Measurements from ENCODE around the gene HDAC9.

HDAC9 gene

DNA sequence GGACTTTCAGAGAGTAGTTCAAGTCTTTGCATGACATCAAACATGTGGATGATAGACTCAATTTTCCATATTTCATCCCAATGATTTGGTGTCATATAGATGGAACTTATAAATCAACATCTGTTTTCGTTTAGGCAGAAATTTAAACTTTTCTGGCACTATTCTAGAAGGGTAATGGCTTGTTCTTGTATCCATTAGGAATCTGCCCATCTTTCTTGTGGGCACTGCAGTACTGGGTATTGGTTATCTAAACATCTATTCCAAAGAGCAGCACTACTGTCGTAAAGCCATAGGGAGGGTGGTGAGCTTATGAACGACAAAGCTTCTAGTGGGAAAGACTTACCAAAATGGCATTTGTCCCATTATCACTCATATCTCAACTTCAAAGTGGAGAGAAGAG lies 348.4 kb downstream of the HDAC9 start:
- no peaks in the 10 kb centered on the region for H3K36me3 ChIP-seq (ENCODE audit: insufficient read depth, low read length)
- H3K9me3 ChIP-seq (ENCODE audit: control insufficient read depth, insufficient read depth, low read length) = no peaks in the 10 kb centered on the region
- H3K9ac ChIP-seq (ENCODE audit: low read depth, low read length) = no peak overlapping the region
- no peaks in the 10 kb centered on the region for H3K4me1 ChIP-seq (ENCODE audit: insufficient read depth, low read length)

DNA sequence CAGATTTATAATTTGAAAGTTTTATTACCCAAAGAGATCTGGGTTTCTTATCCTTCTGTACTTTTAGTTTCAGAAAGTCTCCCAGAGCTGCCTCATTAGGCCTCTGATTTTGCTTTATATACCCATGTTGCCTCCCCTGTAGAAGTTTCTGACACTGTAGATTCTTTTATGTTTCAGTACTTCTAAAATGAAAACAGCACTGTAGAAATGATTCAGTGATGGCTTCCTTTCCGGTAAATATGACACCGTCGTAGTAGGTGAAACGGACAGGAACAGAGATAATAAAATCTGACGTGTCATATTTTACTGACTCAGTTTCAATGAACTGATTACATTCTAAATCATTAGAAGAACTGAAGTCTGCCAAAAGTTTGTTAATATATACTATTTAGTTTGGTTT lies 349.2 kb downstream of the HDAC9 start:
- Histone ChIP-seq H3K9me3 (ENCODE audit: control insufficient read depth, insufficient read depth, low read length) (no peaks in the 10 kb centered on the region), H3K4me1 (ENCODE audit: insufficient read depth, low read length) (no peaks in the 10 kb centered on the region), H3K36me3 (ENCODE audit: insufficient read depth, low read length) (no peaks in the 10 kb centered on the region), H3K9ac (ENCODE audit: low read depth, low read length) (no peak overlapping the region)

DNA sequence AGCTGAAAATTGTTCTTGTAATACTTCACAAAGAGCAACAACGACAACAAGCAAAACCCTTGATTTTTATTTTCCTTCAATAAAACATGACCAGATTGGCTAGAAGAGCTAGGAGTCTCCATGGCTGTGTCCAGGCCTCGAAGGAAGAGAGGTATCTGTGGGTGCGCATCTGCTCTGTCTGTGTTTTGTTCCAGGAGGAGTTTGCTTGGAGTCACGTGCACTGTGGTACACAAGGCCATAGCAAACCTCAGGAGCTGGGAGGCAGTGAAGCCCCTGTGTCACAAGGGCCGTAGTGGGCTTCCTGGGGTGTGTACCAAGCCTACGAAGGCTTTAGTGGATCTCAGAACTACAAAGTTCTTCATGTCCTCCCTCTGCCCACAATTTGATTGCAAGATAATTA lies 350.2 kb downstream of the HDAC9 start:
- H3K4me1 ChIP-seq (ENCODE audit: insufficient read depth, low read length) = no peaks in the 10 kb centered on the region
- H3K9me3 ChIP-seq (ENCODE audit: control insufficient read depth, insufficient read depth, low read length) = no peaks in the 10 kb centered on the region
- H3K36me3 ChIP-seq (ENCODE audit: insufficient read depth, low read length) = no peaks in the 10 kb centered on the region
- H3K9ac ChIP-seq (ENCODE audit: low read depth, low read length) = no peak overlapping the region

DNA sequence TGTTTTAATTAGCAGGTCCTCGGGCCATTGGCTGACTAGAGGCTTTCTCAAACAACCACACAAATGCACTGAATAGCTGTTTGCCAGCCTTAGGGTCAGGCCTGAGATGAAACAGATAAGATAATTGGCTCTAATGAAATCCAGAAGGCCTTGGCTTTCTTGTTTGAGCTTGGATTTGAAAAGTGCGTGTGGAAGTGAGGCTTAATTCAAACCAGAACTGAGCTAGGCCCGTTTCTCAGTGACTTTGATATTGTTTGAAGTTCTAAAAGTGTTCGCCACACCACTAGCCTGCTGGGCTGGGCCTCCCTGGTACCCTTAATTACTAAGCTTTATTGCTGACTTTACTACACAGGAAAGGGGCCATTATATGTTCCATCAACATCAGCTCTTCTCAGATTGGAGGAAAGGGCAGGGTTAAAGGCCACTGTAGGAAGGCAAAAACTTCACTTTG lies 351.2 kb downstream of the HDAC9 start:
- Histone ChIP-seq H3K36me3 (ENCODE audit: insufficient read depth, low read length) (no peaks in the 10 kb centered on the region), H3K9ac (ENCODE audit: low read depth, low read length) (no peak overlapping the region), H3K4me1 (ENCODE audit: insufficient read depth, low read length) (no peaks in the 10 kb centered on the region), H3K9me3 (ENCODE audit: control insufficient read depth, insufficient read depth, low read length) (no peaks in the 10 kb centered on the region)

DNA sequence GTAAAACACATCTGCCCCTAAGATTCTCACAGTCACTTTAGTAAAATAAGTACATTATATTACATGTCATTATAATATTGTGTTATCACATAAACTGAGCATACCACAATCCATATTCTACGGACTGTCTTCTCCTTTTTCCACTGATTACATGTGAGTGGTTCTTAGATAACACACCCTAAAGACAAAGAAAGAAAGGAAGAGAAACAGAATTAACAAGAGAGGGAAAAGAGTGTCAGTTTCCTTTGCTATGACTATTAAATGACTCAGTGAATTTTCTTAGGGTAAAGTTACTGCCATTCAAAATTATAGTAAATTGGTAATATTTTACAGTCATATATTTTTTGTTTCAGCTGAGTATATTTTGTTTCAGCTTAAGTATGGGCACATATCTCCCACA lies 353.6 kb downstream of the HDAC9 start:
- no peaks in the 10 kb centered on the region for H3K9me3 ChIP-seq (ENCODE audit: control insufficient read depth, insufficient read depth, low read length)
- no peak overlapping the region for H3K9ac ChIP-seq (ENCODE audit: low read depth, low read length)
- no peaks in the 10 kb centered on the region for H3K4me1 ChIP-seq (ENCODE audit: insufficient read depth, low read length)
- no peaks in the 10 kb centered on the region for H3K36me3 ChIP-seq (ENCODE audit: insufficient read depth, low read length)

DNA sequence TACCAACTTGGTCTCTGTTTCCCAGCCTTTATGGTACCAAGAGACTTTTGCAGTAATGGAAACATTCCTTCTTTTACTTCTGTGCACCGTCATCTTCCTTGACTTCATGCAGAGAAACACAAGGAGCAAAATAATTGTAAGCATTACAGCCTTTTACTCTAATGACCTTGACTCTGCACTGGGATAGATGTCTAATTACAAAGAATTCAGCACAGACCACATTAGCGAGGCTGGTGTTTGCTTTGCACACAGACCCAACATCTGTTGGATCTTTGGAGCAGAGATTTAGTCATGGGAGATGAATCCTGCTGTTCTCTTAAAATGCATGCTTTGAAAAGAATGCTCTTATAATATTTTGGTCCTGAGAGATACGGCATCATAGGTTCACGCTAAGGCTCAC lies 360.2 kb downstream of the HDAC9 start:
- Histone ChIP-seq H3K9ac (ENCODE audit: low read depth, low read length) (no peak overlapping the region), H3K36me3 (ENCODE audit: insufficient read depth, low read length) (no peaks in the 10 kb centered on the region), H3K4me1 (ENCODE audit: insufficient read depth, low read length) (no peaks in the 10 kb centered on the region), H3K9me3 (ENCODE audit: control insufficient read depth, insufficient read depth, low read length) (no peaks in the 10 kb centered on the region)

DNA sequence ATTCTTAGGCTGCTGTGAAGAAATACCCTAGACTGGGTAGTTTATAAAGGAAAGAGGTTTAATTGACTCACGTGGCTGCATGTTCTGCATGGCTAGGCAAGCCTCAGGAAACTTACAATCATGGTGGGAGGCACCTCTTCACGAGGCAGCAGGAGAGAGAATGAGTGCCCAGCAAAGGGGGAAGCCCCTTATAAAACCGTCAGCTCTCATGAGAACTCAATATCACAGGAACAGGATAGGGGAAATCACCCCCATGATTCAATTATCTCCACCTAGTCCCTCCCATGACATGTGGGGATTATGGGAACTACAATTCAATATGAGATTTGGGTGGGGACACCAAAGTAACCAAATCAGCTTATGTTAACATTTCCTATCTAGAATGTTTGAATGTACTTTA lies 362.7 kb downstream of the HDAC9 start:
- Histone ChIP-seq H3K9me3 (ENCODE audit: control insufficient read depth, insufficient read depth, low read length) (no peaks in the 10 kb centered on the region), H3K36me3 (ENCODE audit: insufficient read depth, low read length) (no peaks in the 10 kb centered on the region), H3K4me1 (ENCODE audit: insufficient read depth, low read length) (no peaks in the 10 kb centered on the region), H3K9ac (ENCODE audit: low read depth, low read length) (no peak overlapping the region)

DNA sequence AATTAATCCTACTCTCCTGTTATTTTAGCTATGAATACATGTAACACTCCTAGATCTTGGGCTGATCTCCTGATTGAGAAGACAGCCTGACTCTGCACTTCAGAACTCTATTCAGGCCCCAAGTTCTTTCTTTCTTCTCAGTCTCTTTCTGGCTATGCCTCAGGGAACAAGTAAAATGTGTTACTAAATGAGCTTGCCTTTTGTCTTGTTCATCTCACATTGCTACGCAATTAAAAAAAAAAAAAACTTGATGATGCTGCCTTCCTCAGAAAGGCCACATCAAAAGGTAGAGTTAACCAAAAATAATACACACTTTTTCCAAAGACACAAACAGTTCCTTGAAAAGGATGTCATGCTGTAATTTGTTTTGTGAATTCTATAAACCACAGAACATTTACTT lies 363.8 kb downstream of the HDAC9 start:
- no peaks in the 10 kb centered on the region for H3K36me3 ChIP-seq (ENCODE audit: insufficient read depth, low read length)
- H3K4me1 ChIP-seq (ENCODE audit: insufficient read depth, low read length) = no peaks in the 10 kb centered on the region
- H3K9ac ChIP-seq (ENCODE audit: low read depth, low read length) = no peak overlapping the region
- no peaks in the 10 kb centered on the region for H3K9me3 ChIP-seq (ENCODE audit: control insufficient read depth, insufficient read depth, low read length)

DNA sequence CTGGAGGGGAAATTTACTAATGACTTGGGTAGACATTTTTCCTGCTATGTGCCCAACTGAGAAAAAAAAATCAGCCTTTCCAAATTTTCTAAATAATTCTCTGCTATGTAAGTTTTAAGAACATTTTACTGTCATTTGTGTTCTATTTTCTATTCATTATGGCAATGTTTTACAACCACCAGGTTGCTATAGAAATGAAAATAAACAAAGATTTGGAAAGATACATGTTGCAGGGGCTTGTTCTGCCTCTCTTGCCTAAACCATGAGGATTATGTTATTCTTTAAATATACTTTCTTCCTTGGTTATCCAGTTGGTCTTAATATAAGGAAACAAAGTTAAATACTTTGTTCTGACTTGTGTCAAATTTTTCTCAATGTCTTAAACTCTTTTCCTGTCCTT lies 364.7 kb downstream of the HDAC9 start:
- Histone ChIP-seq H3K9ac (ENCODE audit: low read depth, low read length) (no peak overlapping the region), H3K36me3 (ENCODE audit: insufficient read depth, low read length) (no peaks in the 10 kb centered on the region), H3K9me3 (ENCODE audit: control insufficient read depth, insufficient read depth, low read length) (no peaks in the 10 kb centered on the region), H3K4me1 (ENCODE audit: insufficient read depth, low read length) (no peaks in the 10 kb centered on the region)

DNA sequence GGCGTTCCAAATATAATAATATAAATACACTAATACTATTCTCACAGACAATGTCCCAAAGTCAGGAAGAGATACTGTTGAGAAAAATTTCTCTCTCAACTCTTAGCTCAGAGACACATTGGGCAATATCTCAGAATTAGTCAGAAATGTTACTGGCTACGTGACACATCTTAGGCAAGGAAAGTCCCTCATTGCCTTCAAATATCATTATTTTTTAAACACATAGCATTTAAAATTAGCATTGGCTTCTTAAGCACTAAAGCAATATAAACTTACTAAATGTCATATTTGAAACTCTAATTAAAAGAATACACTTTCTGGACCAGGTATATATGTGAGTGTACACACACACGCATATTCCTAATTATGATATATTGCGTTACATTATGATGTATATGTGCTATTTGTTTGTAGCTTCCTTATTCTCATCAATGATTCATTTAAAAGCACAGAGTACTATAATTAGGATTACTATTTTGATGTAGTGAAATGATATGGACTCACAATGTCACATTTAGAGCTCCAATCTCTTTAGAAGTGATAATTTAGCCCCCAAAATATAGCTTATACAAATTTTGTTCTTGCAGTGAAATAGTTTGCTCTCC lies 366.1 kb downstream of the HDAC9 start:
- H3K36me3 ChIP-seq (ENCODE audit: insufficient read depth, low read length) = no peaks in the 10 kb centered on the region
- H3K9ac ChIP-seq (ENCODE audit: low read depth, low read length) = no peak overlapping the region
- no peaks in the 10 kb centered on the region for H3K9me3 ChIP-seq (ENCODE audit: control insufficient read depth, insufficient read depth, low read length)
- no peaks in the 10 kb centered on the region for H3K4me1 ChIP-seq (ENCODE audit: insufficient read depth, low read length)

DNA sequence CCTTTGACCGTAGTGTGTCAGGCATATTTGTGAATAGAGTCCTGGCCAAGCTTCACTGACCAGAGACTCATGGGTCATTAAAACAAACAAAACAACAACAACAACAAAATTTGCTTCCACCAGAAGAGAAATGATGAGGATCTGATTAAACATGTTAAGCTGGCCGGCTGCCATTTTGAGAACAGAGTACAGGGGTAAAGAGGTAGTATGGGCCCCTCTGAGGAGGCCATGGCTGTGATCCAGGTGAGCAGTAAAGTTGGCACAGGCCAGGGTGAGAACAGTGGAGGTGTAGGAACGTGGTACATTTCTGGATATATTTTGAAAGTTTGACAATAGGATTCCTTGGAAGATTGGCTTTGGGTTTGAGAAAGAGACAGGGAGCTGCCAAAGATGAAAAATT lies 369.4 kb downstream of the HDAC9 start:
- Histone ChIP-seq H3K4me1 (ENCODE audit: insufficient read depth, low read length) (no peaks in the 10 kb centered on the region), H3K36me3 (ENCODE audit: insufficient read depth, low read length) (no peaks in the 10 kb centered on the region), H3K9me3 (ENCODE audit: control insufficient read depth, insufficient read depth, low read length) (no peaks in the 10 kb centered on the region), H3K9ac (ENCODE audit: low read depth, low read length) (no peak overlapping the region)

DNA sequence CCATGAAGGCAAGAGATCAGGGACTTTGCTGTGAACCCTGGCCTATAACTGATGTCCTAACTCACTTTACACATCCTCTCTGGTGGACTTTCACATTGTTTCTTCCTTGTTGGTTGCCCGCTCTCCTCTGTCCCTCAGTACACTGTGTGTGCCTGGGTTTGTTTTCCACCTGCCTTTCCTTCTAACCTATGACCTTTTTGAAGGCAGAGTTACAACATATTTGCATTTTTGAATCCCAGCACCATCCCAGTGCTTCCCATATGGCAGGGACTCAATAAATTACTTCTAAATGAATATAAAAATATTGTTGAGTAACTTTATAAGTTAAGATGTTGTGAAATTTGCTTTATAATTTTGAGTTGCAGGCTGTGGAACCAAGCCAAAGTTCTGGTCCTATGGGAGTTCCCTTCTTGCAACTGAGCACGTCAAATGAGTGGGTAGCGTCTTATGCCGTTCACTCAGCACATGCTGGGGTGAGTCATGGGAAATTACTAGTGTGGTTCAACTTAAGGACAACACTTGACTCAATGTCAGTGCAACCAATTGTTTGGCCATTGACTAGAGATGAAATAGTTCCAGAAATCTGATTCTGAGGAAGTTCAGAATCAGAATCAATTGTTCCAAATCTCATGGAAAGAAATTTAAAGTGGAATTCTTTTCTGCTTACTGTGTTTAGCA lies 370.9 kb downstream of the HDAC9 start:
- Histone ChIP-seq H3K4me1 (ENCODE audit: insufficient read depth, low read length) (no peaks in the 10 kb centered on the region), H3K36me3 (ENCODE audit: insufficient read depth, low read length) (no peaks in the 10 kb centered on the region), H3K9ac (ENCODE audit: low read depth, low read length) (no peak overlapping the region), H3K9me3 (ENCODE audit: control insufficient read depth, insufficient read depth, low read length) (no peaks in the 10 kb centered on the region)

DNA sequence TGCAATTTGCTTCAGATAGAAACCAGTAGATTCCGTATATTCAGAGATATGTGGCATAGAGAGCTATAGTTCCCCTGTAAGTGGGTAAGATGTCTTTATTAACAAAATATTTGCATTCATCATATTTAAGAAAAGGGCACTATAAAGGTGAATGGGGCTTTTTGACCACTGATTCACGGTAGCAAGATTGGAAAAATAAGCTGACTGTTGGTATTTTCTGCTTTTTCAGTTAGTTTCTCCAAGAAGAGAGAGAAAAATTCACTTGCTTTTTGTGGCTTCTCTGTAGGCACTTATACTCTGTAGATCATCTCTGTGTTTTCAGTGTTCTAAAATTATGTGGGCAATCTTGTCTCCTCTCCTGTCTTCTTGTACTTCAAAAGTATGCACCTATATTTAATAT lies 376.8 kb downstream of the HDAC9 start:
- Histone ChIP-seq H3K9me3 (ENCODE audit: control insufficient read depth, insufficient read depth, low read length) (no peaks in the 10 kb centered on the region), H3K9ac (ENCODE audit: low read depth, low read length) (no peak overlapping the region), H3K4me1 (ENCODE audit: insufficient read depth, low read length) (no peaks in the 10 kb centered on the region), H3K36me3 (ENCODE audit: insufficient read depth, low read length) (no peaks in the 10 kb centered on the region)

DNA sequence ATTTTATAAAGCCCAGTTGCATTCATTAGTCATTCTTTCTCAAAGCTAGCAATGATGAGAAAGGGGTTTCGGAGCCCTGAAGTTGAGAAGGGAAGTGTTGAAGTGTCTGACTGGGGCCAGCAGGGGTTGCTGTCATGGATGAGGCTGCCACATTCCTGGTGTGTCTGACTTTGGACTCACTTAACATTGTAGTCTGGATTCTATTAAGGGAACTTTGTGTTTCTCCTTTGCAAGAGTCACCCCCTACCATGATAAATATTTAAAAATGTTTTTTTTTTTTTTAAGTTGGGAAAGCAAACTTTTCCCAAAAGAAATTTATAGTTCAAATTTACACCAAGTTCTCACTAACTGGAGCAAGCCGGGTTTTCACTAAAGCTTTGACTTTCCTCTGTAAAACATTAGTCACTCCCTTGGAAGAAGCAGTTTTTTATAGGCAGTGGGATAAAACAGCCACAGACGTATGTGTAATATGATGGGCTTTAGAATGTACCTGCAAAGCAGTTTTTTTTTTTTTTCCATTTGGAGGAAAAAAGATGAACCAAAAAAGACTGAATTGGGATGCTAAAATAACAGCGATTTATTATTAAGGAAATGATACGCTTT lies 378.3 kb downstream of the HDAC9 start:
- Histone ChIP-seq H3K9me3 (ENCODE audit: control insufficient read depth, insufficient read depth, low read length) (no peaks in the 10 kb centered on the region), H3K9ac (ENCODE audit: low read depth, low read length) (no peak overlapping the region), H3K4me1 (ENCODE audit: insufficient read depth, low read length) (no peaks in the 10 kb centered on the region), H3K36me3 (ENCODE audit: insufficient read depth, low read length) (no peaks in the 10 kb centered on the region)

DNA sequence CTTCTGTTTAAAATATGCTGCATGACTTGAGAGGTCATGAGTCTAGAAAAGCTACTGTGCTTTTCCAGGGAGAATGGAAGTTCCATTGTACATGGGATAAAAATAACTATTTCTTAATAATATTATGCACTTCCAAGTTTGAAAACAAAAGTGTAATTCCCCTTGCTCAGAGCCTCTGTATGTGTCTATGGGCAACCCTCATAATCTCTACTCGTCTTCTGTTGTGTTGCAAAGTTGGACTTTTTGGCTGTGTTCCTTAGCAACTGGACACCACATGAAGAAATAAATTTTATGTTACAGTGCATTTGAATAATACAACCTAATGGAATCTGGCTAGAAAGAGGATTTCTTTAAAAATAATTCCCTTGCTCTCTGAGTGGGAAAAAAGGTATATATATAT lies 379.3 kb downstream of the HDAC9 start:
- Histone ChIP-seq H3K4me1 (ENCODE audit: insufficient read depth, low read length) (no peaks in the 10 kb centered on the region), H3K36me3 (ENCODE audit: insufficient read depth, low read length) (no peaks in the 10 kb centered on the region), H3K9me3 (ENCODE audit: control insufficient read depth, insufficient read depth, low read length) (no peaks in the 10 kb centered on the region), H3K9ac (ENCODE audit: low read depth, low read length) (no peak overlapping the region)
